Middle frontal gyrus (tissue), 1 donor: Measurements from ENCODE around the gene HRK.
A peak's percentile ranks its signal among the peaks of the same experiment; 100 is the strongest.

Experiments
- DNase-seq: peaks from one replicate; pipeline ENCODE4 v3.0.0-alpha.2; 2015; ENCODE audit warnings: low spot score; ENCODE audit errors: extremely low spot score

HRK gene

DNA sequence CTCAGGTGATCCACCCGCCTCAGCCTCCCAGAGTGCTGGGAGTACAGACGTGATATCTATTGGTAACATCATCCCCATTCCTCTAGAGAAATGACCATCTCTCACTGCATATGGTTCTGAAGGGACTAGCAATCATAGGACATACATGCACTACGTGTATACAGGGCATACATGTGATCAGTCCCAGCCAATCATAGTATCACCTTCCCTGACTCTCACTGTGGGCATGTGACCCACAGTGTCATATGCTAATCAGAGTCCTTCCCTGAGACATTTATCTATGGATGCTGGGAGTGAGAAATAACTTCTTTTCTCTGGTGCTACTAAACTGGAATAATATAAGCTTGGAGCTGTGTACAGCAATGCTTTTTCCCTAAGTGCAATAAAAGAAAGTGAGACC is 17.4 kb upstream of the HRK start:
- DNase-seq = no peak

DNA sequence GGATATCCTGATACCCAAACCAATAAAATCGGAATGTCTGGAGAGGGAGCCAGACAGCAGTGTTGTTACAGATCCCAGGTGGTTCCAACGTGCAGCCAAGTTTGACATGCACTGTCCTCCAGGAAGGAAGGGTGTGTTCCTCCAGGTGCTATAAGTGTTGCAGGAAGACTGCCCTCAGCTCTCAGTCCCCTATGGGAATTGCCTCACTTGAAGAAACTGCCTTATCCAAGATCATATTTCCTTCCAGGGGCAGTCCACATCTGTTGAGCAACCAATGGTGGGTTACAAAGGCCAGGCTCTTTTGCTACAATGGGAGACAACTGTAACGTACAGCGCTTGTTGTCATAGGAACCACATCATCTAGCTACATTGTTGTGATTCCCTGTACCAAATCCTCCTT is 16.2 kb upstream of the HRK start:
- no peak for DNase-seq

DNA sequence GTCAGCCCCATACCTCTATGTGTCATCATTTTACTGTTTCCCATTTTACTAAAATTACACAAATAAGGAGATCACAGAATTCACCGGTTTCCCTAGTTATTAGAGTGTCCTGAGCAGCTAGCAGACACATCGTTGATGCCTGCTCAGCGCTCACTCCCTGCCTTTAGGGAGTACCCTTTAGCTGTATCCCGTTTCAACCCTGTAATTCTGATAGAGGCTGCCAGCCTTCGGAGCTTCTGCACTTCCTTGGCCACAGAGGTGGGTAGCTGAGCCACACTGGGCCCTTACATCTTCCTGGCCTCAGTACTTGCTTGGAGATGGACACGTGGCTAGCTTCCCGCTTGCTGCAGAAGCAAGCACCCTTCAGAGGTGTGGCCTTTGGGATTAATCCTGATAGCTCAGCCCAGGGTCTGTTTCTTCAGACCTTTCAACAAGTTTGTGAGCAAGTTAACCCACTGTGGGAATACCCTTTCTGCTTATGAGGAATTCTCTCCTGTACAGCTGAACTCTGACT is 15.2 kb upstream of the HRK start:
- DNase-seq = no peak

DNA sequence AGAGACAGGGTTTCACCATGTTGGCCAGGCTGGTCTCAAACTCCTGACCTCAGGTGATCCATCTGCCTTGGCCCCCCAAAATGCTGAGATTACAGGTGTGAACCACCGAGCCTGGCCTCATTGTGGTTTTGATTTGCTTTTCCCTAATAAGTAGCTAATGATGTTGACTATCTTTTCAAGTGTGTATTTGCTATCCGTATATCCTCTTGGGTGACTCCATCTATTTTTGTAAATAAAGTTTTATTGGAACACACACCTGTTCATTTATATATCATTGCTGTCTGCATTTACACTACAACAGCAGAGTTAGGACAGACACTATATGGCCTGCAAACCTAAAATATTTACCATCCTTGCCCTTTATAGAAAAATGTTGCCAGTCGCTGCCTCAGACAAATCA is 13.7 kb upstream of the HRK start:
- no peak for DNase-seq

DNA sequence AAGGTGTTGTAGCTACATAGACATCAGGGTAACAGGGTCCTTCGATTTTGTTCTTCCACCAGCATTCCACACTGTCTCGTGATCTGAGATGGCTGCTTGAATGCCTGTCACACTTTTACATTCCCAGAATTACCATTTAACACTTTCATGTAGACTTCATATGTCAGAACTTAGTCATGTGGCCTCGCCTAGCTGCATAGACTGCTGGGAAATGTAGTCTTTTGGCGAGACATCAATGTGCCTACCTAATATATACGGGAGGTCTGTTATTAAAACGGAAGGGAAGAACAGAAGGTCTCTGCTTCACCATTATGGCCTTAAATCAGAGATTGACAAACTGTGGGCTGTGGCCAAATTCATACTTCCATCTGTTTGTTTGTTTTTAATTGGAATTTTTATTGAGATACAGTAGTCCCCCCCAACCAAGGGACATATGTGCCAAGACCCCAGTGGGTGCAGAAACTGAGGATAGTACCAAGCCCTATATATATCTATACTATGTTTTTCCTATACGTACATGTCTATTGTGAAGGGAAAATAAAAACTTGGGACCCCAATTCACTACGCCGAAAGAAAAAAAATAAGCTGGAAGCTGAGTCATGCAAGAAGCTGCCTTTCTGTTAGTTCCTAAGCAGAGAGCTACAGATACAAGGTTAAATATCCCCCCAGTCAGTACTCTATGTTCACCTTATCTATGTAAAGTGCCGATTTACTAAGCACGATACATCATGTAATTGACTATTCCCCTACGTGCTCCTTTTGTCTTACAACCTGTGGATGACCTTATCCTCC is 11.3 kb upstream of the HRK start:
- no peak for DNase-seq

DNA sequence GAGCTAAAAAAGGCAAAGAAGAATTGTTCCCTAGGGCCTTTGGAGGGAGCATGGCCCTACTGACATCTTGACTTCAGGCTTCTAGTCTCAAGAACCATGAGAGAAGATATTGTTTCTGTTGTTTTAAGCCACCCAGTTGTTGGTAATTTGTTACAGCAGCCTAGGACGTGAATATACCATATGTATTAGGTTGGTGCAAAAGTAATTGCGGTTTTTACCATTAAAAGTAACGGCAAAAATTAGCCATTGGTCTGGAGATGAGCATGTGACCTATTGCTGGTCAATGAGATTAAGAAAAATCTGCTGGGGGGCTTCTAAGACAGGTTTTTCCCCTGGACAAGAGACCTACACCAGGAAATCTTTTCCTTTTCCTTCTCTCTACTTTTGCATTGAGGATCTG is 9.8 kb upstream of the HRK start:
- no peak for DNase-seq

DNA sequence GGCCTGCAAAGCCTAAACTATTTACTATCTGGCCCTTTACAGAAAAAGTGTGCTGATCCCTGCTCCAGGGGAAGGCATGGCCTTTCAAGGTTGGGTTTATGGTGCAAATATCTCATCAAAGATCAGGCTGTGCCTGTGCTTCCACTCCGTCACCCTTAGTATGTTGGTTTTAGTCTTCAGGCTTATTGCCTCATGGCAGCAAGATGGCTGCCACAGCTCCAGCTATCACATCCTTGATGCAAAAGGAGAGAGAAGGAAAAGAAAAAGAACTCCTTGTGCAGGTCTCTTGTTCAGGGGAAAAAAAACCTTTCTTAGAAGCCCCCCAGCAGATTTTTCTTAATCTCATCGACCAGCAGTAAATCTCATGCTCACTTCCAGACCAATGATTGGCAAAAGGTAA is 9.1 kb upstream of the HRK start:
- no peak for DNase-seq

DNA sequence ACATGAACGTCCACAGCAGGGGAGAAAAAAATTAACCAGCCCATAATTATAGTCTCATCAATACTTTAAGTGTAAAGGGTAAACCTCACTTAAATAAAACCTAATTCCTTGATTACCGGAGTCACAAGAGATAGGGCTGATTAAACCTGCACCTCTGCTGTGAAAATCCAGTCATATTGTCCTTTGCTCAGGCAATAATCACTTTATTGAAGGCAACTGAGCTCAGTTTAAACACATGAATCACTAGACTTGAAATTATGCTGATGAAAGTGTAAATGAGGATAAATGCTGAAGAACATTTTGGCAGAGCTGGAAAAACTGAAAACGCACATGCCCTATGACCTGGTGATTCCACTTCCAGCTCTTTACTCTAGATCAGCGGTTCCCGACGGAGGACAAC is 6.7 kb upstream of the HRK start:
- DNase-seq = no peak

DNA sequence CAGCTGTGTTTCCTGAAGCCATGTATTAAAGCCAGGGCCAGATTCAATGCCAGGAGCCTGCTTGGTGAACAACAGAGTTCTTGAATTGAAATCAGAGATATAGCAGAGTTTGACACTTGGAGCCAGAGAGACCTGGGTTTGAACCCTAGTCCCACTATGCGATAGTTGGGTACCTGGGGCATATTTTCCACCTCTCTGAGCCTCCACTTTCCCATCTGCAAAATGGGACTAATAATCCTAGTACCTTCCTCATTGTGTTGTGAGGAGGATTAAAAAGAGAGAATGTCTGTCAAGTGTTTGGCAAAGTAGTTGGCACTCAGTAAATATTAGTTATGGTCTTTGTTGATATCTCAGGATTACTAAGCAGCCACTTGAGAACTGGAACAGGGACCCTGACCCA is 6.0 kb upstream of the HRK start:
- no peak for DNase-seq

DNA sequence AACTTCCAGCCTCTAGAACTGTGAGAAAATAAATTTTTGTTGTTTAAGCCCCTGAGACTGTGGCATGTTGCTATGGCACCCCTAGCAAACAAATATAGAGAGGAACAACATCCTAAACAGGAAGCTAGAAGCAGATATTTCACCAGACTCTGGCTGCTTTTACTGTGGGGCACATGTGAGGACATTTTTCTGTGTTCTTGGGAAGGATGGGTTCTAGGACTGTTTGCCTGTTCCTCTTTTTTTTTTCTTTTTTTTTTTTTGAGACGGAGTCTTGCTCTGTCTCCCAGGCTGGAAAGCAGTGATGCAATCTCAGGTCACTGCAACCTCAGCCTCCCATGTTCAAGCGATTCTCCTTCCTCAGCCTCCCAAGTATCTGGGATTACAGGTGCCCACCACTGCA is 4.2 kb upstream of the HRK start:
- no peak for DNase-seq

DNA sequence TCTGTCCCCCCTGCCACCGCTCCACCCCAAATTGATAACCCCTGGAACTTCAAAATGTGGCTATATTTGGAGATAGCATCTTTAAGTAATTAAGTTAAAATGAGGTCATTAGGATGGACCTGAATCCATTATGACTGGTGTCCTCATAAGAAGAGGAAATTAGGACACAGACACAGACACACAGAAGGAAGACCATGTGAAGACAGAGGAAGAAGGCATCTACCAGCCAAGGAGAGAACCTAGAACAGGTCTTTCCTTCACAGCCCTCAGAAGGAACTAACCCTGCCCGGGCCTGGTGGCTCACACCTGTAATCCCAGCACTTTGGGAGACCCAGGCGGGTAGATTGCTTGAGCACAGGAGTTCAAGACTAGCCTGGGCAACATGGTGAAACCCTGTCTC is 3.6 kb upstream of the HRK start:
- no peak for DNase-seq

DNA sequence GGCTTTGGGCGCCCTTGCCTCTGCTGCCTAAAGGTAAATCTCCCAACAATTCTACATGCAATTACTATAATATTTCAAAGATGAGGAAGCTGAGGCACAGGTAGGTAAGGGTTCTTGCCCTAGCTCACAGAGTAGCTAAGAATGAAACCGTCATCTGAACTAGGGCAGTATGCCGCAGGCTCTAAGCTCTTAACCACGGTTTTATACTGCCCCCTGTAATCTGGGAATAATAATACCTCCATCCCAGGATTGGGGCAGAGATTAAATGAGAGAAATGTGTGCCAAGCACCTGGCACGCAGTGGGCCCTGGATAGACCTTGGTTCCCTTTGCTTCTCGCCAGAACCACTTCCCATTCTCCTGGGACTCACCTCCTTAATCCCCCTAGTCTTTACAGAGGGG is 1.5 kb upstream of the HRK start:
- DNase-seq = no peak

DNA sequence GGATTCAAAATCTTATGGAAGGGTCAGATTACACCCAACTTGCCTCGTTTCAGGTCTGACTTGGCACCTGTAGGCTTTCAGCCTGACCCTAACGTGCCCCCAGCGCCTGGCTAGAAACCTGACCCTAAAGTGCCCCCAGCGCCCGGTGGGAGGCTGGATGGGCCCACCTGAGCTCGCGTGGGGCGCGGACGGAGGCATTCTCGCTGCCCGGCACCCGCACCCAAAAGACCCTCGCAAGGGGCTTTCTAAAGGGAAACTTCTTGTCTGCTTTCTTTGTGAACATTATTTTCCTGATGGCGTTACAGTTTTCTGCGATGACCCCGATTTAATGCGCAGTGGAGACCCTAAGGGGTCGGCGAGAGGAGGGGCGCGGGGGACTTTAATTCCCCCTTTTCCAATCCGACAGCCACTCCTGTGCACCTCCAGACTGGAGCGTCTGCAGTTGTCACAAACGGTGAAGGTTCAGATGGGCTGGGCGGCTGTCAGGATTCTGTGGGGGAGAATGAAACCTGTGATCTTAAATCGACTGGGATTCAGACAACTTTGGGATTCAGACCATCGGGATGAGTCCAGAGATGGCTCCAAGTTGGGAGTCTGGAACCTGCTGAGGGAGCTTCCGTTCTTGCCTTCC is 751 bp upstream of the HRK start:
- DNase-seq = no peak

DNA sequence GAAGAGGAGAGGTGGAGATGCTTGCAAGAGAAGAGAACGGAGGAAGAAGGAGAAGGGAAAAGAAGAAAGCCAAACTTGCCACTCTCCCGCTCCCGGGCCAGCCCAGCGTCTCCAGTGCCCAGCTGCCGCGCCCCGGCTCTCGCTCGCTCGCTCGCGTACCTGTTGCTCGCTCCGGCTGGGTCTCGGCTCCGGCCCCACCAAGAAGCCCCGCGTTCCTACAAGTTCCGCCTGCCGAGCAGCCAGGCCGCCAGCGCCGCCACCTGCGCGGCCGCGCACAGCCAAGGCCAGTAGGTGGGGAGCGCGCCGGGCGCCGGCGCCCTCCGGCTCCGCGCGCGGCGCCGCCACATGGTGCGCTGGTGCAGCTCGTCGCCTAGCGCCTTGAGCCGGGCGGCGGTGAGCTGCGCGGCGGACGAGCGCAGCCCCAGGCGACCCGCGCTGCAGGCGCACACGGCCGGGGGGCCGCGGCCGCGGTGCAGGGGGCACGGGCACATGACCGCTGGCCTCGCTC is 370 bp downstream of the HRK start:
- DNase-seq = peak; percentile 18

DNA sequence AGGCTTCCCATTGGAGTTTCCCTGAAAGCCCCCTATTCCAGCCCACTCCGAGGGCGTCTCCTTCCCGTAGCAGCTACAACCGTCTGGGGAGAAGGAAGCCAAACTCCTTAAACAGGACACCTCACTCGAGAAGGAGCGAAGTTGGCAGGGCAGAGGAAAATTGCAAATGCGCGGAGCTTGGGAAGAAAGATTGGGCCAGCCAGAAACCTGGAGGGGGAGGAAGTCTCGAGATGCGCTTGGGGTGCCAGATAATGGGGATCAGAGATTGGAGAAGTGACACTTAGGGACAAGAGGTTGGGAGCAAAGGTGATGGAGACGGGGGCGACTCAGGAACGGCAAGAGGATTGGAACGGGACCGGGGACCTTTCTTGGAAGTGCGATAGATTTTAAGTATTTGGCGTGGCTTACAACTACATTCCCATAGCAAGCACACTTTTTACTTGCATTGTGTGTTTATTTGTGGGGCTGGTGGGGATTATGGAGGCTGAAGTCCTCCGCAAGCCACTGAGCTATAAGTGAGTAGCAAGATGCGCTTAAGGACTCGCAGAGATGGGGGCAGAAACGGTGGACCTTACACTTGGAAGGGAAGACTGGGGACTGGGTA is 926 bp downstream of the HRK start:
- DNase-seq = no peak

DNA sequence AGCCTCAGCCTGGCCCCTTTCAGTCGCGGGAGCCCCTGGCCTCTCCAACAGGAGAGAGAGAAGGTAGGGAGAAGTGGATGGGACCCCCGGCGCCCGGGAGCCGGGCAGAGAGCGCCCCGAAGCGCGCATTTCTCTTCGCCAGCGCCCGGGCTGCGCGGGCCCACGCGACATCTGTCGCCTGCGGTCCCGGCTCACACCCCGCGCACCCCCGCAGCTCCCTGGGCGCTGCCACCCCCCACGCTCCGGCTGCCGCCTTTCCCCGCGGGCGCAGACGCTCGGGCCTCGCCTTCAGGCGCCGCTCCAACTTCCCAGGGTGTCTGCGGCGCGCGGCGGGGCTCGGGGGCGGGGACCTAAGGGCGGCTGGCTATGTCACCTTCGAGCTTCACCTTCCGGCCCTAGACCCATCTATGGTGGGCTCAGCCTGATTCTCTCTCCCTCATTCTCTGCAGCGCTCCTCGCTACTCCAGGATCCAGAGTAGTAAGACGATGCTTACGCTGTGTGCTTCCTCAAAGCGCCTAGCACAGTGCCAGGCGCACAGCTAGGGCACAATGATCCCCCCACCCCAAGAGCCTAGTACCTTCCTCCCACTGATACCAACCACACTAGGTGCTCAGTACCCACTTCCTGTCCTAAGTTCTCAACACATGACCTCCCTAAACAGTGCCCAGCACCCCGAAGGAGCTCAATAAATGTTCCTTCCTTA is 1.6 kb downstream of the HRK start:
- DNase-seq = no peak

DNA sequence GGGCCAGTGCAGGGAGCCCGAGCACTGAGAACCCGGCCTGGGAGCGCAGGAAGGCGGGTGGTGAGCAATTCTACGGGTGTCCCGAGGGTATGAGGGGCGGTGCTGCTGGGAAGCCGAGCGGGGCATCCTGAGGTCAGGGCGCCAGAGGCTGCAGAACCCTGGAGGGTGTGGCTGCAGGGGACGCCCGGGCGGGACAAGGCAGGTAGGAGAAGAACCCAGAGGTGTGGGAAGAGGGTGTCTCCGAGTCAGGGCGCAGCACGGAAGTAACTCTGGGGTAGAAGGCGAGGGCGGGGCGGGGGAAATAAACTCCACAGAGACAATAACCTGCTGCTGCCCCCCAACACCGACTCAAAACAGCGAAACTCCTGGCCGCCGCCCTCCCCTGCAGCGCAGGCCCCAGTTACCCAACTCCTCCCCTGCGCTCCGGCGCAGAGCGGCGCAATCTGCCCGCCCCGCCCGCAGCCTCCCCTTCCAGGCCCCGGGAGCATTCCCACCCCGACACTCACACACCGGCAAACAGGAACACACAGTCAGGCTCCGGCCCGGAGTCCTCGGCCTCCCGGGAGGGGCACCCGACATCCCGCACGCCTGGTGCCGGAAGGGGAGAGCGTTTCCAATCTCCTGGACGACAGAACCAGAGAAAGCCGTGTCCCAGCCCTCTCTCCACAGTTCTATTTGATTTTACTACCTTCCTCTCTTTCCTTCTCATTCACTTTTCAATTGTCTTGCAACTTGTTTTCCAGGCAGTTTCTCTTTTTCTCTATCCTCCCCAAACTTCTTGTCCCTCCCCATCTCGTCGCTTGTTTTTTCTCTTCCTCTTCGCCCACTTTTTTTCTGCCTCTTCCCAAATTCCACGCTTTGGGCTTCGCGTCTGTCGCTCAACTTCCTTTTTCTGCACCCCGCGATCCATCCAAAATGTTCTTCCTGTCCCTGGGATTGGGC is 2.4 kb downstream of the HRK start:
- DNase-seq = no peak

DNA sequence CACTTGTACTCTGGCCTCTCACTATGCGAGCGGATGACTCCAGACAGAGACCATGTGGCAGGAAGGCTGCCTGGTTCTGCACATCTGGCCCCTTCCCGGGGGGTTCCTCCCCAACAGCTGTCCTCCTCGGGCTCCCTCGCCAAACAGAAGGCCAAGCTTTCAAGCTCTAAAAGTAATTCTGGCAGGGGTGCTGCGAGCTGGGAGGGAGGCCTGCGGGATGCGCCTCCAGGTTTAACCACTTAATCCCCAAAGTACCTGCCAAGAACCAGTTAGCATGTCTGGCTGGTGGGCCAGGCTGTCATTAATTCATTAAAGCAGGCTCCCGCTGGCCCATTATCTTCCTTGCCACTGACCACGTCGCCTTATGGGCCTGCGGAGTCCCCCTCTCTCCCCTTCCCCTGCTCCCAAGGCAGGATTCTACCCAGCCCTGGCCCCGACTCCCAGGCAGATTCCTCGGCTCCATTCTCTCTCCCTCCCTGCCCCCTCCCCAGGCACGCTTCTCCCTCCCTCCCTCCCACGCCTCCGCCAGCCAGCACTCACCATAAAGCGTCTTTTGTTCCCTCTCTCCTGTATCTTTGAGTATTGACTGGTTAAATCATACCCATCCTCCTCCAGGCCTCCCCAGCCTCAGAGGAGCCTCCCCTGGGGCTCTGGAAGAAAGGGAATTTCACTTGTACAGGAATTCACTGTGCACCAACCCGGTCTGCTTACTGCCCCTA is 4.9 kb downstream of the HRK start:
- DNase-seq = no peak

DNA sequence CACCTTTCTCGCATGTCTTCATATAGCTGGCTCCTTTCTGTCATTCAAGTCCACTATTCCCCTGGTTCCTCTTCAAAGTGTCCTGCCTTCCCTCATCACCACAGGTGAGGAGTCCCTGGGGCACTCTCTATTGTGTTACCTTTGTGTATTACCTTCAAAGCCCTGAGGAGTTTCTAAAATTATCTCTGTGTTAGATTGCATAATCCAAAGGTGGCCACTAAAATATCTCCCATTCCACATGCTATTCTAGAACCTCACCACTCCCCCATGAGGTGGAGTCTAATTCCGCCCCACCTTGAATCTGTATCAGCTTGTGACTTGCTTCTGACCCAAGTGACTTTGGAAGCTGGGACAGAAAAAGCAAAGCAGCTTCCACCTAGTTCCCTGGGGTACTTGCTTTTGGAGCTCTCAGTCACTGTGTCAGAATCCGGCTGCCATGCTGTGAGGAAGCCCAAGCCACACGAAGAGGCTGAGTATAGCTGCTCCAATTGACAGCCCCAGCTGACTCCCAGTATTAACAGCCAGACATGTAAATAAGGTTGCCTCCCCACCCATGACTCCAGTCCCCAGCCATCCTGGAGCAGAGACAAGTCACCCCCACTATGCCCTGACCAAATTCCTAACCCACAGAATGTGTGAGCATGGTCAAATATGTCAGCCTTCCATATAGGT is 6.8 kb downstream of the HRK start:
- no peak for DNase-seq

DNA sequence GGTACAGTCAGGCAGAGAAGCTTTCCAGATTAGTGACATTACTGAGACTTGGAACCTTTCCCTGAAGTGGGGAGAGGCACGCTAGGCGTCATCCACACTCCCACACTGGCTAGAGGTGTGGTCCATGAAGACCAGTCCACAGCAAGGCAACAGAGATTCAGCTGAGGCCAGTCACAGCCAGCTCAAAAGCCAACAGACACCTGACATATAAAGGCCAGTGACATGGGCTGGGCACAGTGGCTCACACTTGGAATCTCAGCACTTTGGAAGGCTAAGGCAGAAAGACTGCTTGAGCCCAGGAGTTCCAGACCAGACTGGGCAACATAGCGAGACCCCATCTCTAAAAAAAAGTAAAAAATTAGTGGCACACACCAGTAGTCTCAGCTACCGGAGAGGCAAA is 10.9 kb downstream of the HRK start:
- DNase-seq = no peak
